HG02759 (cell line): ENCODE data around the gene LOC128125822.
"Not testable (repeated sequence)": the region's sequence is repeated elsewhere in the genome, so short reads cannot be mapped to it uniquely, and the experiment has no call there.

Experiments
- ATAC-seq: cut with Tn5 transposase; IDR thresholded peaks from one replicate; pipeline ENCODE4 v1.9.1; 2021; ENCODE audit warnings: mild to moderate bottlenecking, moderate library complexity; ENCODE audit not compliant: unreplicated experiment

LOC128125822 gene

DNA sequence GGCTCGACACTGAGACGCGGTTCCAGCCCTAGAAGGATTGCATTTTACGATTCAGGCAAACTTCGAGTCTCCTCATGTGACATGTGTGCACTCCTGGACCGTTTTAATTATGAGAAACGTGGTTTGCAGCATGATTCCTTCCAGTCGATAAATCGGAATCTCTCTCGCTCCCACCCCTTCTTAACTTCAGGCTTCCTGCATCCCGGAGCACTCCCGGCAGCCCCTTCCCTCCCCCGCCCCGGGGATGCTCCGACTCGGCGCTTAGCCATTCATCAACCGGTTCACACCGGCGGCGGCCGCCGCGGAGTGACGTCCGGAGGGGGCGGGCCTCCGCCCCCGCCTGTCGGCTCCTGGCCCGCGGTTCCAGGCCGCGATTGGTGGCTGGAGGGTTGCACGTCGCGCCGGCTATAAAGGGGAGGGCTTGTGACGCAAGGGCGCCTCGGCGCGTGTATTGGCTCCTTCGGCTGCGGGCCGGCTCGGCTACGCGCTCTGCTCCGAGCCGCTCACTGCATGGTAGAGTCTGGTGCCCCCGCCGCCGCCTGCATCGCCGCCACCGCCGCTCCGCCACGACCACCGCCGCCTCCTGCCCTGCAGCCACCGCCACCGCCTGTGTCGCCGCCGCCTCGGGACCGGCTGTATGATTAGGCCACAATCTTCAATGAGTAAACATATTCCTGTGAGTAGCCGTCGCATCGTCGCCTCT is at the start of gene LOC128125822, which contains the start of gene PTP4A1:
Gene LOC128125822, plus strand, starts transcription at position 437 of the 703 bp plus-strand sequence.
Gene PTP4A1, plus strand, starts transcription at position 437 of the 703 bp plus-strand sequence. CDS start 4,401 bp downstream, outside the sequence.
- ATAC-seq: peak; percentile 87

GRCh38 chr6:63522911-63523287 is 49.4 kb upstream of the LOC128125822 start:
- ATAC-seq: not testable (repeated sequence)

GRCh38 chr6:63523630-63524029 is 48.6 kb upstream of the LOC128125822 start:
- ATAC-seq: no peak

GRCh38 chr6:63525186-63525878 is 46.9 kb upstream of the LOC128125822 start:
- no peak for ATAC-seq

GRCh38 chr6:63526931-63527330 is 45.3 kb upstream of the LOC128125822 start:
- ATAC-seq: no peak

DNA sequence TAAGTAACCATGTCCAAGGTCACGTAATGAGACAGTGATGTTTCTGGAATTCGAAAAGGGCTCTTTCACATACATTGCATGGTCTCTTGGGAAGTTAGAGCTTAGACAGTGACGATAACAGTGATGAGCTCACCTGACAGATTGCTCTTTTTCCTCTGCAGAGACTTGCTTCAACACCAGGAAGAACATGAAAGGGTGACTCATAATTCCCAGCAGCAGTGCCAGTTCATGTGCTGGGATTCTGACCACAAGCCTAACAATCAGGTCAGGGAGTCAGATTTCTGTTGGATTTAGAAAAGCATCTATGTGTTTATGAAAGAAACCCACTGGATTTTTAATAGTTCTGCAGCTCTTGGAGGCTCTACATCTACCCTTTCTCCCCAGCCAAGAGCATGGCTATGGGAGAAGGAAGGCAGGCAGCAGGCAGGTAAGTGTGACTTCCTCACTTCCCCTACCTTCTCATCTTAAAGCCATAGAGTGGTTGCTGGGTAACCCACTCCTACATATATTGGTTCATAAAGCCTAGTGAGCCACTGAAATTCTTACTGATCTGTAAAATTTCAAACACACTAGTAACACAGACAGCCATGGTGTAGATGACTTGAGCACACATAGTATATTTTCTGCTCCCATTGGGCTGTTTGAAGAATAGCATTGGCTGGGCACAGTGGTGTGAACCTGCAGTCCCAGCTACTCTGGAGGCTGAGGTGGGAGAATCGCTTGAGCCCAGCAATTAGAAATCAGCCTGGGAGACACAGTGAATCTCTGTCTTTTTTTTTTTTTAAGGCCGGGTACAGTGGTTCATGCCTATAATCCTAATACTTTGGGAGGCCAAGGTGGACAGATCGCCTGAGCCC is 44.4 kb upstream of the LOC128125822 start:
- ATAC-seq: peak; percentile 44

- no peak for ATAC-seq
Observed at GRCh38 chr6:63529498-63529897, 42.8 kb upstream of the LOC128125822 start.

GRCh38 chr6:63530182-63530581 is 42.1 kb upstream of the LOC128125822 start:
- no peak for ATAC-seq

GRCh38 chr6:63530991-63531390 is 41.3 kb upstream of the LOC128125822 start:
- ATAC-seq: no peak

DNA sequence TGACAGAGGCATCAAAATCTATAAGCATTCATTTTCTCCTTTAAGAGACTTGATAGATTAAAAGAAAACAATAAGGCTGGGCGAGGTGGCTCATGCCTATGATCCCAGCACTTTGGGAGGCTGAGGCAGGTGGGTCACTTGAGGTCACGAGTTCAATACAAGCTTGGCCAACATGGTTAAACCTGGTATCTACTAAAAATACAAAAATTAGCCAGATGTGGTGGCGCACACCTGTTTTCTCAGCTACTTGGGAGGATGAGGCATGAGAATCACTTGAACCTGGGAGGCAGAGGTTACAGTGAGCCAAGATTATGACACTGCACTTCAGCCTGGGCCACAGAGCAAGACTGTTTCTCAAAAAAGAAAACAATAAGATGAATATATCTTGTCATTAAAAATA is 39.3 kb upstream of the LOC128125822 start:
- no peak for ATAC-seq

DNA sequence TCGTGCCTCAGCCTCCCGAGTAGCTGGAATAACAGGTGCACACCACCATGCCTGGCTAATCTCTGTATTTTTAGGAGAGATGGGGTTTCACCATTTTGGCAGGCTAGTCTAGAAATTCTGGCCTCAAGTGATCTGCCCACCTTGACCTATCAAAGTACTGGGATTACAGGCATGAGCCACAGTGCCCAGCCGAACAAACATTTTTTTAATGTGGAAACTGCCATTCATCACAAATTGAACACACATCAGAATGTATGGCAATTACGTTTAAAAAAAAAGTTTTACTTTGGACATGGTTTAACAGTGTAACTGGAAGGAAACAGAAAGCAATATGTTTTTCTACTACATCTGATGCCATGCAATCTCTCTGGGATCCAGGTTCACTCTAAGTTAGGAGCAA is 38.3 kb upstream of the LOC128125822 start:
- no peak for ATAC-seq

GRCh38 chr6:63537201-63537958 is 34.9 kb upstream of the LOC128125822 start:
- ATAC-seq: peak; percentile 60

DNA sequence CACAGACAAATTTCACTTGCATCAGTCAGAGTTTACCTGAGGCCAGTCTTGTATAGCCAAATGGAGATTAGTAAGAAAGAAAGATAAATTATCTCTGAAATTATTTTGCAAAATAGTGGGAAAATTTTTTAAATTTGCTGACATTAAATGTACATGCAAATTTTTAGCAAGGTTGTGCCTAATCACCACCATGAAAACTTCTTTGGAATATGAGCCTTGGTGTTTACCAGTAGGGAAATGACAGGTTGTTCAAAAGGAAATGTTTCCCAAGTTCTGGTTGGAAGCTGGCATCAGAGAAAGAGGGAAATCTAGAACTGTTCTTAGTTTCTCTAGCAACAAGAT is 34.4 kb upstream of the LOC128125822 start:
- ATAC-seq: no peak

- no peak for ATAC-seq
Observed at GRCh38 chr6:63538550-63538949, 33.7 kb upstream of the LOC128125822 start.

GRCh38 chr6:63543001-63543400 is 29.3 kb upstream of the LOC128125822 start:
- ATAC-seq: no peak

GRCh38 chr6:63543982-63544381 is 28.3 kb upstream of the LOC128125822 start:
- ATAC-seq: no peak

DNA sequence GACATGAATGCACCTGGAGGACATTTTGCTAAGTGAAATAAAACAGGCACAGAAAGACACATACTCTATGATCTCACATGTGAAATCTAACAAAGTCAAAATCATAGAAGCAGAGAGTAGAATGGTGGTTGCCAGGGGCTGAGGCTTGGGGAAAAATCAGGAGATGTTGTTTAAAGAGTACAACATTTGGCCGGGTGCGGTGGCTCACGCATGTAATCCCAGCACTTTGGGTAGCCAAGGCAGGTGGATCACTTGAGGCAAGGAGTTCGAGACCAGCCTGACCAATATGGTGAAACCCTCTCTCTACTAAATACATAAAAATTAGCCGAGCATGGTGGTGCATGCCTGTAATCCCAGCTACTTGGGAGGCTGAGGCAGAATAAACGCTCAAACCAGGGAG is 26.0 kb upstream of the LOC128125822 start:
- no peak for ATAC-seq

- ATAC-seq: no peak
Observed at GRCh38 chr6:63546697-63547096, 25.6 kb upstream of the LOC128125822 start.

- no peak for ATAC-seq
Observed at GRCh38 chr6:63549076-63549475, 23.2 kb upstream of the LOC128125822 start.

DNA sequence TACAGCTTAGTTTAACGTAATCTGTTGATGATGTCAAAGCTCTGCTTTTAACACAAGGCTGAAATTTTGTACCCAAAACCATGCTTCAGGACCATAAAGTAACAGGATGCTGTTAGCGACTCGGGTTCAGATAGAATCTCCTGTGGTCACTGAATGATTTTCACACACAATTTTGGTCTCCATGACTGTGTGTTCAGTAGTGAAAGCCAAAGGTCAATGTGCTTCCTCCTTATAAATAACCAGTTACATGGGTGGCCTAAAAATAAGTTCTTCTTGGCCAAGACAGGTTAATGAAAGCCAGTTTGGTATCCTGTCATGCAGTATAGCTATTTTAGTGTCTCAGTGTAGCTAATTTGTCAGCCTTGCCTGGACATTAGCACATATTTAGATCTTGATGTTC is 19.1 kb upstream of the LOC128125822 start:
- peak; percentile 98 for ATAC-seq

- no peak for ATAC-seq
Observed at GRCh38 chr6:63553900-63554299, 18.4 kb upstream of the LOC128125822 start.
